ENCODE measurements around the gene USP3.
"Not testable (repeated sequence)": the region's sequence is repeated elsewhere in the genome, so short reads cannot be mapped to it uniquely, and the experiment has no call there.

USP3 gene

GRCh38 chr15:63611177-63611576, 106.8 kb downstream of the USP3 start:
- Mint-ChIP-seq H3K27me3 (no peaks in the 10 kb centered on the region), H3K36me3 (peaks cover 54 to 77% of the 10 kb centered on the region in 2 donors), H3K4me1 (peaks cover 23 to 43% of the 10 kb centered on the region in 2 donors), H3K4me3 (no peak overlapping the region), H3K9me3 (no peaks in the 10 kb centered on the region), H3K27ac (peak overlapping the region; percentile 97)
- DNase-seq, result no peak
- no peak for ATAC-seq (replicated peaks)

DNA sequence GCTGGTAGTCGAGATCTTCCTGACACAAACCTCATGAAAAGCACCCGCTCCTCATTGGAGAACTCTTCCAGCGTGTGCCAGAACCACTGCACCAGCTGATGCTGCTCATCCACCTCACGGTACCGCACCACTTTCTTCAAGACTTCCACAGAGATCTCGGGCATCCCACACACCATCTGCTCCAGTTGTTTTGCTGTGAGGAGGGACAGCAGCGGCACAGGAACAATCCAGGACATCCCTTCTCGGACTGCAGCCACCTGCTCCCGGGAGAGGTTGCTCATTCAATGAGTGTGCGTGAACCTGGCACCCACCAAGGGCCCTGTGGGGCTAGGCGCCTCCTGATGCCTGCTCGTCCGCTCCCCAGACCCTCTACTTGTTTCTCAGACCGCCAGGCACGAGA, 107.9 kb downstream of the USP3 start:
- H3K4me3 Mint-ChIP-seq, result no peak overlapping the region
- H3K27ac Mint-ChIP-seq, result peak overlapping the region; percentile 75
- no peaks in the 10 kb centered on the region for H3K9me3 Mint-ChIP-seq
- no peaks in the 10 kb centered on the region for H3K27me3 Mint-ChIP-seq
- ATAC-seq (replicated peaks), result no peak
- H3K4me1 Mint-ChIP-seq, result peaks cover 19 to 34% of the 10 kb centered on the region in 2 donors
- no peak for DNase-seq
- peaks cover 51 to 74% of the 10 kb centered on the region in 2 donors for H3K36me3 Mint-ChIP-seq

DNA sequence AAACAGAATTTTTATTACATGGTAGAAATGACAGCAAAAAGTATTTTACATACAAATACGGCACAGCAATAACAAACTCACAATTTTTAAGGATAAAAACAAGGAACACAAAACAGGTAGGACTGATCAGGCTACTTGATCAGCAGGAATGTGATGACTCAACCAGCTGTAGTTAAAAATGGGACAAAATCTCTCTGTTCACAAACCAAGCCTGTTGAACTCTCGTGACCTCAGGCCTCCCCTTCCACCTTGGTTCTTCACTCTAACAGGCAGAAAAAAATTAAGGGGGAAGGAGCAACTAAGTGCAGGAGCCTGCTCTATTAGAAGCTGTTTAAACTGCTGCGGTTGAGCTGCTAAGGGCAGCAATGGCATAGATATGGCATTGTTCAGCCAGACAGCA, 111.5 kb downstream of the USP3 start:
- no peak overlapping the region for H3K4me3 Mint-ChIP-seq
- no peak for ATAC-seq (replicated peaks)
- H3K4me1 Mint-ChIP-seq, result peaks cover 2 to 10% of the 10 kb centered on the region in 2 donors
- DNase-seq, result no peak
- peaks cover 0 to 5% of the 10 kb centered on the region in 2 donors for H3K9me3 Mint-ChIP-seq
- no peaks in the 10 kb centered on the region for H3K27me3 Mint-ChIP-seq
- no peak overlapping the region for H3K27ac Mint-ChIP-seq
- H3K36me3 Mint-ChIP-seq, result peaks cover 38 to 66% of the 10 kb centered on the region in 2 donors

- ATAC-seq (replicated peaks); H3K27ac Mint-ChIP-seq; H3K9me3 Mint-ChIP-seq; H3K27me3 Mint-ChIP-seq; DNase-seq; H3K4me3 Mint-ChIP-seq; H3K4me1 Mint-ChIP-seq: not testable (repeated sequence)
- H3K36me3 Mint-ChIP-seq, result peaks cover 40 to 63% of the 10 kb centered on the region in 2 donors
Measured at GRCh38 chr15:63617147-63617546, 112.8 kb downstream of the USP3 start.

- H3K27ac Mint-ChIP-seq; H3K9me3 Mint-ChIP-seq; H3K4me3 Mint-ChIP-seq; H3K27me3 Mint-ChIP-seq; DNase-seq; H3K4me1 Mint-ChIP-seq; ATAC-seq (replicated peaks): not testable (repeated sequence)
- peaks cover 41 to 62% of the 10 kb centered on the region in 2 donors for H3K36me3 Mint-ChIP-seq
Measured at GRCh38 chr15:63617627-63618026, 113.2 kb downstream of the USP3 start.

- peaks cover 7 to 20% of the 10 kb centered on the region in 2 donors for H3K4me1 Mint-ChIP-seq
- DNase-seq; H3K9me3 Mint-ChIP-seq; H3K27me3 Mint-ChIP-seq; H3K4me3 Mint-ChIP-seq; ATAC-seq (replicated peaks); H3K27ac Mint-ChIP-seq: not testable (repeated sequence)
- peaks cover 43 to 64% of the 10 kb centered on the region in 2 donors for H3K36me3 Mint-ChIP-seq
Measured at GRCh38 chr15:63620760-63621159, 116.4 kb downstream of the USP3 start.

GRCh38 chr15:63623232-63623969, 119.0 kb downstream of the USP3 start:
- no peak overlapping the region for H3K27ac Mint-ChIP-seq
- no peak overlapping the region for H3K4me3 Mint-ChIP-seq
- H3K27me3 Mint-ChIP-seq, result no peaks in the 10 kb centered on the region
- DNase-seq (no peak), ATAC-seq (replicated peaks) (no peak)
- peaks cover 44 to 70% of the 10 kb centered on the region in 2 donors for H3K36me3 Mint-ChIP-seq
- H3K4me1 Mint-ChIP-seq, result peaks cover 10 to 32% of the 10 kb centered on the region in 2 donors
- peaks cover 0 to 5% of the 10 kb centered on the region in 2 donors for H3K9me3 Mint-ChIP-seq

DNA sequence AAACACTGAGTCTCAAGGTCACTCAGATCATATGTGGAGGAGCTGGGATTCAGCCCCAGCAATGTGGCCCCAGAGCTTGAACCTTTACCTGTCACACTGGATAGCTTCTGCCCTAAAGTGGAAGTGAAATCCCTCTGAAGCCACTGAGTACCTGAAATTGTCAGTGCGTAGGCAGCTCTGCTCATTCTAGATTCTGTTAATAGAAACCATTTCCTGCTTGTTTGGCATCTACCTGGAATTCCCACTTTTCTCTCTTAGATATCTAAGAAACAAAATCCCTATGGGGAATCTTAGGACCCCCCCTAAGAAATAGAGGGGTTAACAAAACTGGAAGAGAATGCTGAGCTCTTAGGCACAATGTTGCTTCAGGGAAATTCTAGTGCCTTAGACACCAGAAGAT, 122.6 kb downstream of the USP3 start:
- peak overlapping the region; percentile 54 for H3K27ac Mint-ChIP-seq
- DNase-seq (no peak), ATAC-seq (replicated peaks) (peak; percentile 69 to 74)
- H3K27me3 Mint-ChIP-seq, result no peaks in the 10 kb centered on the region
- no peaks in the 10 kb centered on the region for H3K9me3 Mint-ChIP-seq
- peaks cover 13 to 32% of the 10 kb centered on the region in 2 donors for H3K4me1 Mint-ChIP-seq
- H3K36me3 Mint-ChIP-seq, result peaks cover 55 to 75% of the 10 kb centered on the region in 2 donors
- H3K4me3 Mint-ChIP-seq, result peak overlapping the region in 1 of 2 donors; percentile 19

DNA sequence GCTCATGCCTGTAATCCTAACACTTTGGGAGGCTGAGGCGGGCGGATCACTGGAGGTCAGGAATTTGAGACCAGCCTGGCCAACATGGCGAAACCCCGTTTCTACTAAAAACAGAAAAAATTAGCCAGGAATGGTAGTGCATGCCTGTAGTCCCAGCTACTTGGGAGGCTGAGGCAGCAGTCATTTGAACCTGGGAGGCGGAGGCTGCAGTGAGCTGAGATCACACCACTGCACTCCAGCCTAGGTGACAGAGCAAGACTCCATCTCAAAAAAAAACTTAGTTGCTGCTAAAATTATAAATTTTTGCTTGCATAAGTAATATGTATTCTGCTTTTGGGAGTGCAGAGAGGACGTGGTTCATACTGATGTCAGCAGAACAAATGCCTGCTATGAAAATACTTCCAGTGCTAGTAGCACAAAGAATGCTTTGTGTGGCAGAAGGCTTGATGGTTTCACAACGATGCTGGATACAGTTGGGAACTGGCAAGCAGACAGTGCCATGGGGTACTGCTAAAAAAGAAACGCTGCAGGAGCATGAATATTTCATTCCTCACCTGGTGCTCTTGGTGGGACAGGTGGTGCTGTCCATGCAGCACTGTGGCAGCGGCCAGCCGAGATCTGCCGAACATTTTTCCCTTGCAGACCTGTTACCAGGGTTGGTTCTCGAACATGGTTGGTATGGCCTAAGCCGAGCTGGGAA, 123.9 kb downstream of the USP3 start:
- Mint-ChIP-seq H3K27ac (peak overlapping the region; percentile 42), H3K9me3 (no peaks in the 10 kb centered on the region), H3K4me3 (no peak overlapping the region), H3K4me1 (peaks cover 9 to 26% of the 10 kb centered on the region in 2 donors), H3K27me3 (no peaks in the 10 kb centered on the region), H3K36me3 (peaks cover 56 to 78% of the 10 kb centered on the region in 2 donors)
- DNase-seq (no peak), ATAC-seq (replicated peaks) (no peak)

- Mint-ChIP-seq H3K4me3 (no peak overlapping the region), H3K36me3 (peaks cover 58 to 77% of the 10 kb centered on the region in 2 donors), H3K27me3 (no peaks in the 10 kb centered on the region), H3K4me1 (peaks cover 7 to 12% of the 10 kb centered on the region in 2 donors), H3K9me3 (no peaks in the 10 kb centered on the region), H3K27ac (no peak overlapping the region)
- DNase-seq (no peak), ATAC-seq (replicated peaks) (no peak)
Measured at GRCh38 chr15:63630036-63630751, 125.8 kb downstream of the USP3 start.

DNA sequence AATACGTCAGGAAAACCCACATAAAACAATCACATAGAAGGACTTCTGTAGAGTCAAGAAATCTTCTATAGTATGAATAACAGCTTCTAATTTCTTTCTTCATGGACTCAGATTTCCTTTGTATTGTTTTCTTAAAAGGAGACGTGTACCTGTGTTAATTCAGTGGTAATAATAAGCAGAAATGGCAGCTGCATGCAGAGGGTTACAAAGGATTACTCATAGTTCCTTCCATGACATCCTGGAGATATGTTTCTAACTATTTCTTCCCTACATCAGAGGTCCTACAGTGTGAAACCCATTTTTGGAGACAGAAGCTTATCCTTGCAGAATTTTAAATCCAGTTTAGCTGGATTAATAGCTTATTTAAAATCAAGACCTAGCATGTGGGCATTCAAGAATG, 128.9 kb downstream of the USP3 start:
- DNase-seq (no peak), ATAC-seq (replicated peaks) (no peak)
- H3K27ac Mint-ChIP-seq, result no peak overlapping the region
- no peaks in the 10 kb centered on the region for H3K27me3 Mint-ChIP-seq
- no peaks in the 10 kb centered on the region for H3K9me3 Mint-ChIP-seq
- peaks cover 52 to 72% of the 10 kb centered on the region in 2 donors for H3K36me3 Mint-ChIP-seq
- peaks cover 0 to 3% of the 10 kb centered on the region in 2 donors for H3K4me1 Mint-ChIP-seq
- no peak overlapping the region for H3K4me3 Mint-ChIP-seq

GRCh38 chr15:63634154-63634553, 129.8 kb downstream of the USP3 start:
- no peaks in the 10 kb centered on the region for H3K9me3 Mint-ChIP-seq
- H3K27me3 Mint-ChIP-seq, result no peaks in the 10 kb centered on the region
- peaks cover 46 to 70% of the 10 kb centered on the region in 2 donors for H3K36me3 Mint-ChIP-seq
- no peak overlapping the region for H3K4me3 Mint-ChIP-seq
- H3K4me1 Mint-ChIP-seq, result peaks cover 0 to 2% of the 10 kb centered on the region in 2 donors
- DNase-seq, result no peak
- H3K27ac Mint-ChIP-seq, result no peak overlapping the region
- no peak for ATAC-seq (replicated peaks)

GRCh38 chr15:63636518-63637061, 132.2 kb downstream of the USP3 start:
- Mint-ChIP-seq H3K4me1 (no peaks in the 10 kb centered on the region), H3K9me3 (no peaks in the 10 kb centered on the region), H3K27me3 (no peaks in the 10 kb centered on the region), H3K36me3 (peaks cover 33 to 56% of the 10 kb centered on the region in 2 donors), H3K4me3 (no peak overlapping the region), H3K27ac (no peak overlapping the region)
- ATAC-seq (replicated peaks) (no peak), DNase-seq (no peak)

- DNase-seq (no peak), ATAC-seq (replicated peaks) (no peak)
- no peak overlapping the region for H3K4me3 Mint-ChIP-seq
- H3K9me3 Mint-ChIP-seq, result no peaks in the 10 kb centered on the region
- peaks cover 19 to 40% of the 10 kb centered on the region in 2 donors for H3K36me3 Mint-ChIP-seq
- H3K27me3 Mint-ChIP-seq, result no peaks in the 10 kb centered on the region
- H3K4me1 Mint-ChIP-seq, result no peaks in the 10 kb centered on the region
- no peak overlapping the region for H3K27ac Mint-ChIP-seq
Measured at GRCh38 chr15:63638839-63639238, 134.4 kb downstream of the USP3 start.
